ENCODE data around the gene ANXA11.

Gene ANXA11

DNA sequence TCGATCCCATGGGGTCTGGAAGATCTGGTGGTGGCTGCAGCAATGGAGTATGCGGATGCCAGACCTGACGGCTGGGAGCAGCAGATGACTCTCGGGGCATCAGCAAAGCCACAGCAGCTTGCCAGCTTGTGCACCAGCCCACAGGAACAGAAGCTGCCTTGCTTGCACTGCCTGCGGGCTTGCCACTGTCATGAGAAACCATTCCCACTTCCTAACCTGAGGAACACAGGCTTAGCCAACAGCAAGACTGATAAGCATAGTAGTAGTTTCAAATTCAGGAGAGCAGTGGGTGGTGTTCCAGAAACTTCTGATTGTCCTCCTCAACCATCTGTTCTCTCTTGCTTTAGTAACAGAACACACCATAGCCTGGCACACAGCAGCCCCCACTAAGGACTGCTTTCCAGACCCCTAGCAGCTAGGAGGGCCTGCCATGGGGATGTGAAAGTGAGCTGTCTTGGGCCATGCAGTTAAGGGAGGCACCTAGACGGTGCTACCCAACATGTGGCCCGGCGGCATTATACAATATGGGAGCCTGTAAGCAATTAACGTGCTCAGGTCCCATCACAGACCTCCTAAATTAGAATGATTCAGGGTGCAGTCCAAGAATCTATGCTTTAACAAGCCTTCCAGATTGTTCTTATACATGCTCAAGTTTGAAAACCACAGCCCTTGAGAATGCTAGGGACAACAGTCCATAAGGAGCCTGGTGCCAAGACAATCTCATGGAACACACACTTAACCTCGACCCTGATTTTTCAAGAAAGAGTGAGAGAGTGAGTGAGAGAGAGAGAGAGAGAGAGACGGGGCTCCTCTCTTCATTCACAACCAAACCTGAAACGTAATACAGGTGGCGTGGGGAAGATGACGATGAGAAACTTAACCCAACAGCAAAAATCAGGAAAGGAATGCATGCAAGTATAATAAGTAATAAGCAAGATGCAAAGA, 7.1 kb downstream of the ANXA11 start:
- 90% methylated on average over 10 of the region's 14 CpGs for WGBS
- H4K91ac ChIP-seq (ENCODE audit: low read length), result no peak overlapping the region

DNA sequence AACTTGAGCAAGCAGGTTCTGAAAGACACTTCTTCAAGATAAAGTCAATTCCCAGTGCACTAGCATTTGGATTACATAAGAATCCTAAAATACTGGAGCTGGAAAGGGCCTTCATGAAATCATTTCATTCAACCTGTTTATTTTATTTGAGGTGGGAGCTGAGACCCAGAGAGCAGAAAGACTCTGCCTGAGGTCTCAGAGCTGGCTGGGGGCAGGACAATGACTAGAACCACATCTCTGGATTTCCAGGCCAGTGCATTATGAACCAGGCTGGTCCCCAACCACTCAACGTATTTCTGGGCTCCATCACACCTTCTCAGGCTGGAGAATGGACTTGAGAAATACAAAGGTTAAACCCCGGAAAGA, 8.4 kb downstream of the ANXA11 start:
- Histone ChIP-seq H3K4me1 (ENCODE audit: control insufficient read depth, insufficient read depth, low read depth, low read length) (peaks cover 34% of the 10 kb centered on the region), H3K79me1 (replicated peaks; ENCODE audit: low read length, poor library complexity, severe bottlenecking) (peaks cover 8% of the 10 kb centered on the region), H2AK5ac (ENCODE audit: low read length, severe bottlenecking) (no peak overlapping the region), H3K4ac (ENCODE audit: low read depth in 1 of 2, low read length in 2 of 2) (no peak overlapping the region), H3K23ac (ENCODE audit: low read length in 2 of 2) (no peak overlapping the region), H3K4me2 (ENCODE audit: low read length, poor library complexity, severe bottlenecking) (no peak overlapping the region), H4K91ac (ENCODE audit: low read length) (no peak overlapping the region), H2BK15ac (ENCODE audit: low read depth, poor library complexity, severe bottlenecking) (no peak overlapping the region), H4K8ac (ENCODE audit: low read length) (no peak overlapping the region), H2BK5ac (ENCODE audit: low read depth, low read length, poor library complexity, severe bottlenecking) (no peak overlapping the region), H3K9me3 (ENCODE audit: control insufficient read depth, low read length) (peaks cover 8% of the 10 kb centered on the region), H3K27me3 (ENCODE audit: control insufficient read depth in 1 of 2, insufficient read depth in 1 of 2, low read length in 2 of 2) (no peaks in the 10 kb centered on the region), H3K36me3 (ENCODE audit: control insufficient read depth in 1 of 2, insufficient read depth in 2 of 2, low read depth in 1 of 2, low read length in 2 of 2) (peaks cover 30 to 32% of the 10 kb centered on the region in 2 experiments), H3K18ac (ENCODE audit: low read depth in 1 of 2, low read length in 2 of 2) (no peak overlapping the region), H3K27ac (ENCODE audit: low read length, poor library complexity, severe bottlenecking) (peak overlapping the region; percentile 8), H2AFZ (ENCODE audit: low read depth, low read length) (no peak overlapping the region), H3K14ac (ENCODE audit: low read length in 2 of 2) (no peak overlapping the region), H2BK12ac (ENCODE audit: low read length in 2 of 2) (no peak overlapping the region), H3K9ac (ENCODE audit: low read length) (no peak overlapping the region), H3K4me3 (ENCODE audit: insufficient read depth in 1 of 2, low read depth in 1 of 2, low read length in 2 of 2) (no peak overlapping the region), H2BK120ac (ENCODE audit: low read depth, low read length) (no peak overlapping the region)
- no peak for DNase-seq
- WGBS, result 91% methylated on average over 2 of the region's 2 CpGs

More for the DNA sequence above, 7.1 kb downstream of the ANXA11 start:
- peaks cover 4% of the 10 kb centered on the region for H3K79me1 ChIP-seq (replicated peaks; ENCODE audit: low read length, poor library complexity, severe bottlenecking)
- H2BK12ac ChIP-seq (ENCODE audit: low read length in 2 of 2), result peak overlapping the region in 1 of 2 experiments; percentile 57
- no peak overlapping the region for H3K4ac ChIP-seq (ENCODE audit: low read depth in 1 of 2, low read length in 2 of 2)
- no peak overlapping the region for H3K4me2 ChIP-seq (ENCODE audit: low read length, poor library complexity, severe bottlenecking)
- no peak overlapping the region for H2BK15ac ChIP-seq (ENCODE audit: low read depth, poor library complexity, severe bottlenecking)
- H3K18ac ChIP-seq (ENCODE audit: low read depth in 1 of 2, low read length in 2 of 2), result no peak overlapping the region
- H3K23ac ChIP-seq (ENCODE audit: low read length in 2 of 2), result no peak overlapping the region
- H4K8ac ChIP-seq (ENCODE audit: low read length), result no peak overlapping the region
- H3K27ac ChIP-seq (ENCODE audit: low read length, poor library complexity, severe bottlenecking), result no peak overlapping the region
- H2BK120ac ChIP-seq (ENCODE audit: low read depth, low read length), result no peak overlapping the region
- H2AFZ ChIP-seq (ENCODE audit: low read depth, low read length), result no peak overlapping the region
- DNase-seq, result no peak
- no peak overlapping the region for H3K9ac ChIP-seq (ENCODE audit: low read length)
- H3K36me3 ChIP-seq (ENCODE audit: control insufficient read depth in 1 of 2, insufficient read depth in 2 of 2, low read depth in 1 of 2, low read length in 2 of 2), result peaks cover 26 to 29% of the 10 kb centered on the region in 2 experiments
- no peaks in the 10 kb centered on the region for H3K27me3 ChIP-seq (ENCODE audit: control insufficient read depth in 1 of 2, insufficient read depth in 1 of 2, low read length in 2 of 2)
- H2BK5ac ChIP-seq (ENCODE audit: low read depth, low read length, poor library complexity, severe bottlenecking), result no peak overlapping the region
- no peak overlapping the region for H3K4me3 ChIP-seq (ENCODE audit: insufficient read depth in 1 of 2, low read depth in 1 of 2, low read length in 2 of 2)
- peaks cover 41% of the 10 kb centered on the region for H3K4me1 ChIP-seq (ENCODE audit: control insufficient read depth, insufficient read depth, low read depth, low read length)
- H2AK5ac ChIP-seq (ENCODE audit: low read length, severe bottlenecking), result peak overlapping the region; percentile 38
- H3K14ac ChIP-seq (ENCODE audit: low read length in 2 of 2), result peak overlapping the region in 1 of 2 experiments; percentile 7
- H3K9me3 ChIP-seq (ENCODE audit: control insufficient read depth, low read length), result no peaks in the 10 kb centered on the region

DNA sequence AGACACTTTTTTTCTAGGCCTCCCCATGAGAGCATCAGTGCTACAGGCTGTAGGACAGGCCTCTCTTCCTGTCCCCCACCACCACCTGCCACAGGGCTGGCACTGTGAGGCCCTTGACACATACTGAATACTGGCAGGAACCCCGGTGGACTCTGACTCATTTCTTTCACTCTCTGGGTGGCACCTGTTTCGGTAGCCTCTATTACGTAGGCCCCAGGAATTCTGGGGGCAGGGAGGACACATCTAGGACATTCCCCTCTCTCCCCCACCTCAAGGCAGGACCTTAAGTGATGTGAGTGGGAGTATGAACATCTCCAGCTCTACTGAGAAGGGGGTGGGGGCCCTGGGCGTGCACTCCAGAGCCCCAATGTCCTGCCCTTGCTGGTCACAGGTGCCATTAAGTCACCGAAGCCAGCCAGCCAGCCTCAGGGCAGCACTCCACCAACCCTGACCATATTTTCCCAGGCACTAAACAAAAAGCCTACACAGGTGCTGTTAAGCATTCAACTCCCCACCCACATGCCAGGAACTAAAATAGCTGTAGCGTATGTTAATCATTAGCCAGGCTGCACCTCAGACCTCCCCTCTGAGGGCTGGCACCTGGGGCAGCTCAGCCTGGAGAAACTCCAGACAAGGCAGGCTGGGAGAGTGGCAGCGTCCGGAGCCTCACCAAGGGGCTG, 8.9 kb downstream of the ANXA11 start:
- no peak overlapping the region for H3K18ac ChIP-seq (ENCODE audit: low read depth in 1 of 2, low read length in 2 of 2)
- H3K4me3 ChIP-seq (ENCODE audit: insufficient read depth in 1 of 2, low read depth in 1 of 2, low read length in 2 of 2), result no peak overlapping the region
- H3K9ac ChIP-seq (ENCODE audit: low read length), result no peak overlapping the region
- no peak overlapping the region for H3K4ac ChIP-seq (ENCODE audit: low read depth in 1 of 2, low read length in 2 of 2)
- no peak overlapping the region for H2BK15ac ChIP-seq (ENCODE audit: low read depth, poor library complexity, severe bottlenecking)
- H2BK120ac ChIP-seq (ENCODE audit: low read depth, low read length), result no peak overlapping the region
- no peak overlapping the region for H2AFZ ChIP-seq (ENCODE audit: low read depth, low read length)
- H2AK5ac ChIP-seq (ENCODE audit: low read length, severe bottlenecking), result peak overlapping the region; percentile 10
- 71% methylated on average over 6 of the region's 8 CpGs for WGBS
- no peak overlapping the region for H4K8ac ChIP-seq (ENCODE audit: low read length)
- peaks cover 34 to 35% of the 10 kb centered on the region in 2 experiments for H3K36me3 ChIP-seq (ENCODE audit: control insufficient read depth in 1 of 2, insufficient read depth in 2 of 2, low read depth in 1 of 2, low read length in 2 of 2)
- no peaks in the 10 kb centered on the region for H3K27me3 ChIP-seq (ENCODE audit: control insufficient read depth in 1 of 2, insufficient read depth in 1 of 2, low read length in 2 of 2)
- H2BK12ac ChIP-seq (ENCODE audit: low read length in 2 of 2), result no peak overlapping the region
- H3K4me2 ChIP-seq (ENCODE audit: low read length, poor library complexity, severe bottlenecking), result peak overlapping the region; percentile 36
- H3K14ac ChIP-seq (ENCODE audit: low read length in 2 of 2), result peak overlapping the region in 1 of 2 experiments; percentile 33
- H4K91ac ChIP-seq (ENCODE audit: low read length), result no peak overlapping the region
- H3K23ac ChIP-seq (ENCODE audit: low read length in 2 of 2), result no peak overlapping the region
- no peak for DNase-seq
- H3K79me1 ChIP-seq (replicated peaks; ENCODE audit: low read length, poor library complexity, severe bottlenecking), result peaks cover 12% of the 10 kb centered on the region
- H3K27ac ChIP-seq (ENCODE audit: low read length, poor library complexity, severe bottlenecking), result peak overlapping the region; percentile 61
- no peak overlapping the region for H2BK5ac ChIP-seq (ENCODE audit: low read depth, low read length, poor library complexity, severe bottlenecking)
- peaks cover 8% of the 10 kb centered on the region for H3K9me3 ChIP-seq (ENCODE audit: control insufficient read depth, low read length)
- peaks cover 30% of the 10 kb centered on the region for H3K4me1 ChIP-seq (ENCODE audit: control insufficient read depth, insufficient read depth, low read depth, low read length)

DNA sequence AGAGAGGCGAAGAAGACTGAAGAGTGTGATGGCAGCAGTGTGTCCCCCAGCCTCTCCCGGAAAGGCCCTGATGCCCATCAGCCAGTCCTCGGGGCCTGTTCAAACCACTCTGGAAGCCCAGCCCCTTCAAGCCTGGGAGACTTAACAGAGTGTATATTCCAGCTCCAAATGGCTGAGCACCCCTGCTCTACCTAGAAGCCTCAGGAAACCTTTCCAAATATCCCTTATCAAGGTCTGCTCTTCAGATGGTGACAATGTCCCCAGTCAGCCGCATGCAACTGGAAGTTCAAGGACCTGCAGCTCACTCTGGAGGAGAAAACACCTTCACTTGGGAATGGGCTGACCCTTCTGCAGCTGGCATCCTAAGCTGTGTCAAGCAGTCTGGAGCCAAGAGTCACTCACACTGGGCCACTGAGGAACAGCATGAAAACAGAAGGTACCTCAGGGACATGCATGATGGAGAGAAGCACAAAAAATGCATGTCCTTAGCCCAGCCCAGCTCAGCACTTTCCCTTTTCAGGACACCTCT, 10.2 kb downstream of the ANXA11 start:
- H3K9me3 ChIP-seq (ENCODE audit: control insufficient read depth, low read length), result peaks cover 8% of the 10 kb centered on the region
- 96% methylated on average over 4 of the region's 4 CpGs for WGBS
- no peak overlapping the region for H3K4me2 ChIP-seq (ENCODE audit: low read length, poor library complexity, severe bottlenecking)
- no peak overlapping the region for H3K14ac ChIP-seq (ENCODE audit: low read length in 2 of 2)
- no peak overlapping the region for H2BK12ac ChIP-seq (ENCODE audit: low read length in 2 of 2)
- no peak overlapping the region for H3K27ac ChIP-seq (ENCODE audit: low read length, poor library complexity, severe bottlenecking)
- H3K36me3 ChIP-seq (ENCODE audit: control insufficient read depth in 1 of 2, insufficient read depth in 2 of 2, low read depth in 1 of 2, low read length in 2 of 2), result peaks cover 26 to 27% of the 10 kb centered on the region in 2 experiments
- peaks cover 11% of the 10 kb centered on the region for H3K79me1 ChIP-seq (replicated peaks; ENCODE audit: low read length, poor library complexity, severe bottlenecking)
- H3K27me3 ChIP-seq (ENCODE audit: control insufficient read depth in 1 of 2, insufficient read depth in 1 of 2, low read length in 2 of 2), result no peaks in the 10 kb centered on the region
- no peak overlapping the region for H3K4ac ChIP-seq (ENCODE audit: low read depth in 1 of 2, low read length in 2 of 2)
- no peak overlapping the region for H2BK5ac ChIP-seq (ENCODE audit: low read depth, low read length, poor library complexity, severe bottlenecking)
- H3K9ac ChIP-seq (ENCODE audit: low read length), result no peak overlapping the region
- no peak overlapping the region for H2BK120ac ChIP-seq (ENCODE audit: low read depth, low read length)
- peaks cover 24% of the 10 kb centered on the region for H3K4me1 ChIP-seq (ENCODE audit: control insufficient read depth, insufficient read depth, low read depth, low read length)
- H3K4me3 ChIP-seq (ENCODE audit: insufficient read depth in 1 of 2, low read depth in 1 of 2, low read length in 2 of 2), result no peak overlapping the region
- no peak overlapping the region for H2AFZ ChIP-seq (ENCODE audit: low read depth, low read length)
- H3K23ac ChIP-seq (ENCODE audit: low read length in 2 of 2), result no peak overlapping the region
- H4K8ac ChIP-seq (ENCODE audit: low read length), result no peak overlapping the region
- H2AK5ac ChIP-seq (ENCODE audit: low read length, severe bottlenecking), result no peak overlapping the region
- no peak overlapping the region for H2BK15ac ChIP-seq (ENCODE audit: low read depth, poor library complexity, severe bottlenecking)
- DNase-seq, result no peak
- no peak overlapping the region for H4K91ac ChIP-seq (ENCODE audit: low read length)
- no peak overlapping the region for H3K18ac ChIP-seq (ENCODE audit: low read depth in 1 of 2, low read length in 2 of 2)

Measured in mesenchymal stem cell (in vitro differentiated cells and primary cell).